Activated T-cell treated with anti-CD3 and anti-CD28 coated beads, Interleukin-2, amount 50 U/mL, for 1 hour (primary cell): ENCODE measurements around the gene CDR2.
"Not testable (repeated sequence)": the region's sequence is repeated elsewhere in the genome, so short reads cannot be mapped to it uniquely, and the experiment has no call there.

ENCODE experiments used
- DNase-seq: peaks from one replicate; pipeline ENCODE4 v3.0.0-alpha.2; 2020

The CDR2 gene

DNA sequence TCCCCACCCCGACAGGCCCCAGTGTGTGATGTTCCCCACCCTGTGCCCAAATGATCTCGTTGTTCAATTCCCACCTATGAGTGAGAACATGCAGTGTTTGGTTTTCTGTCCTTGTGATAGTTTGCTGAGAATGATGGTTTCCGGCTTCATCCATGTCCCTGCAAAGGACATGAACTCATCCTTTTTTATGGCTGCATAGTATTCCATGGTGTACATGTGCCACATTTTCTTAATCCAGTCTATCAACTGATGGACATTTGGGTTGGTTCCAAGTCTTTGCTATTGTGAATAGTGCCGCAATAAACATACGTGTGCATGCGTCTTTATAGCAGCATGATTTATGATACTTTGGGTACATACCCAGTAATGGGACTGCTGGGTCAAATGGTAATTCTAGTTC is 23.4 kb downstream of the CDR2 start:
- DNase-seq, result not testable (repeated sequence)

DNA sequence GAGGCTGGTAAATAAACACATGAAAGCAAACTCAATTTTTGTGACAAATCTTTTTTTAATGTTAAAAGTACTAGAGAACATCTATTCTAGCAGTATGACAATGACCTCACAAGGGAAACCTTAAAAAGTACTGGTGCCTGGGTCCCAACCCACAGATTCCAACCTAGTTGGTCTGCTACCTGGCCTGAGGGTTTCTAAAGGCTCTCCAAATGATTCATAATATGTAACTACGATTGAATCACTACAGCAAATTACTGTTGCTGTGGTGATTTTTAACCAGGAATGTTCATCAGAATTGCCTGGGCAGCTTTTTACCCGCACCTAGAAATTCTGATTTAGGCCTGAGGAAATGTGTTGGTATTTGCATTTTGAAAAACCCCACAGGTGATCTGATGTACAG is 26.1 kb downstream of the CDR2 start:
- no peak for DNase-seq

DNA sequence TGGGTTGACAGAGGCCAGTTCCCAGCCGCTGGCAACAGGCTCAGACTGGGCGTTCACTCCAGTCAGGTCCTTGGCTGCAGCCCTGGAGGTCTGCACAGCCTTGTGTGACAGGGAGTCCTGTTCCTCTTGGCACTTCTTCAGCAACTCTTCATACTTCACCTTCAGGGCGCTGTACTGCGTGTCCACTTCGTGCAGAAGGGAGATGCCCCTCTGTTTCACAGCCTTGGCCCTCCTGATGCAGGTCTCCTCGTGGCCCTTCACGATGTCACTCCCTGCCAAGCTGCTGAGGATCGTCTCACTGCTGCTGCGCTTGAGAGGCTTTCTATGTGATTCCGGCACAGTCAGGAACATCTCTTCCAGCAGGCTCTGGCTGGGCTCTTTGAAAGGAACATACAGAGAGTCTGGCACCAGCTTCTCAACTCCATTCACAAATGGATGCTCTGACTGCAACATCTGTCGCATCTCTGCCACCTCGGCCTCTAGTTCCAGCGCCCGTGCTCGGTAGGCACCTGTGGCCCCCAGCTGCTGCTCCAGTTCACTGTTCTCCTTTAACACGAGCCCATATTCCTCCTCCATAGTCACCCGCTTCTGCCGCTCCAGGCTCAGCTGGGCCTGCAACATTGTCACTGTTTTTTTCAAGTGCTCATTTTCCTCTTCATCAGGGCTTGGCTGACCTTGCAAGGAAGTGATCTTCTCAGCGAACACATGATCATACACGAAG is 27.2 kb downstream of the CDR2 start:
- DNase-seq, result no peak

DNA sequence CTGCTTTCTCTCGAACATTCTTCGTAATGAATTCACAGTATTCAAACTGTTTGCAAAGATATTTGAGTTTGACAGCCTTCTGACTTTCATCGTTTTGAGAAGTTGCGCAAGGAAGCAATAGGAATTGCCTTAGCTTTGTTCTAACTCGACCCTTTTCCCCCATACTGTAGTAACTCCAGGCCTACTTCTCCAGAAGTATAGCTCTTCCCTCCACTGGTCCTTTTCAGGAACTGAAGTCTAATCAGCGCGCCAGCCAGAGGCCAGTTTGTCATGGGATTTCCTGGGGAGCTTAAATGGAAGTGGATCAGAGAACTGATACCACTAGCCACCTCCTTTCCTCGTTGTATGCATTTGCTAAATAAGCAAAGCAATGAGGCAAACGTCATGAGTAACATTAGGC is 27.9 kb downstream of the CDR2 start:
- DNase-seq, result no peak

DNA sequence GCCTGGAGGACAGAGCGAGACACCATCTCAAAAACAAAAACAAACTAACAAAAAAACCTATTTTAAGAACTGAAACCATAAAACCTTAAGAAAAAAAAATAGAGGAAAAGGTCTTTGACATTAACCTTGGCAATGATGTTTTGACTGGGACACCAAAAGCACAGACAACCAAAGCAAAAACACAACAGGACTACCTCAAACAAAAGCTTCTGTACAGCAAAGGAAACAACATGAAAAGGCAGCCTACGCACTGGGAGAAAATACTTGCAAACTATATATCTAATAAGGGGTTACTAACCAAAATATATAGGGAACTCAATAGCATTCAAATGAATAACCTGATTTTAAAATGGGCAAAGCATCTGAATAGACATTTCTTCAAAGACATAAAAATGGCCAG is 32.3 kb downstream of the CDR2 start:
- DNase-seq, result no peak

DNA sequence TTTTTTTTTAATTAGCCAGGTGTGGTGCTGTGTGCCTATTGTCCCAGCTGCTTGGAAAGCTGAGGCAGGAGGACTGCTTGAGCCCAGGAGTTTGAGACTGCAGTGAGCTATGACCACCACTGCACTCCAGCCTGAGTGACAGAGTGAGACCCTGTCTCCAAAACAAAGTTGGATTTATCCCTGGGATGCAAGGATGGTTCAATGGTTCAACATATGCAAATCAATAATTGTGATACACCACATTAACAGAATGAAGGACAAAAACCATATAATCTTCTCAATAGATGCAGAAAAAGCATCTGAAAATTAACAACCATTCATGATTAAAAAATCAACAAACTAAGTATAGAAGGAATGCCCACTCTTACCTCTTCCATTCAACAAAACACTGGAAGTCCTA is 33.5 kb downstream of the CDR2 start:
- DNase-seq, result no peak

DNA sequence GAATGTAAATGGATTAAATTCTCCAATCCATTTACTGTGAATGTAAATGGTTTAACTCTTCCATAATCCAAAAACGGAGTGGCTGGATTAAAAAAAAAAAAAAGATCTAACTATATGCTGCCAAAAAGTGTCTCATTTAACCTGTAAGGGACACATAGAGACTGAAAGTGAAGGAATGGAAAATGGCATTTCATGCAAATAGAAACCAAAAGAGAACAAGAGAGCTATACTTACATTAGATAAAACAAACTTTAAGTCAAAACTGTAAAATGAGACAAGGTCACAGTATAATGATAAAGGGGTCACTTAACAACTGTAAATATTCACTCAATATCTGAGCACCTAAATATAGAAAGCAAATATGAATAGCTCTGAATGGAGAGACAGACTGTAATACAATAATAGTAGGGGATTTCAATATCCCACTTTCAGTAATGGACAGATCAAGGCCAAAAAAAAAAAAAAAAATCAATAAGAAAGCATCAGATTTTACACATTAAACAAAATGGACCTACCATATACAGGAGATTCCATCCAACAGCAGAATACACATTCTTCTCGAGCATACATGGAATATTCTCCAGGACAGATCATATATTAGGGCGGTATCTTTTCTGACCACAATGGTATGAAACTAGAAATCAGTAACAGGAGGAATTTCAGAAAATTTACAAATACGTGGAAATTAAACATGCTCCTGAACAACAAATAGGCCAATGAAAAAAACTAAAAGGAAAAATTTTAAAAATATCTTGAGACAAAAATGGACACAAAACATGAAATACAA is 36.4 kb downstream of the CDR2 start:
- no peak for DNase-seq

DNA sequence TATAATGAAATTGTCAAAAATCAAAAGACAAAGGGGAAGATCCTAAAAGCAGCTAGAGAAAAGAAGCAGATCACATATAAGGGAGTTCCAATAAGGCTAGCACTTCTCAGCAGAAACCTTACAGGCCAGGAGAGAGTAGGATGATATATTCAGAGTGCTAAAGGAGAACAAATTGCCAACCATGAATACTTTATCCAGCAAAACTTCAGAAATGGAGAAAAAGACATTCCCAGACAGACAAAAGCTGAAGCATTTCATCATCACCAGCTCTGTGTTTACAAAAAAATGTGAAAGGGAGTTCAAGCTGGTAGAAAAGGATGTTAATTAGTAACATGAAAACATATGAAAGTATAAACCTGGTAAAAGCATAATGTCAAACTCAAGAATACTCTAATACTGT is 37.4 kb downstream of the CDR2 start:
- no peak for DNase-seq

DNA sequence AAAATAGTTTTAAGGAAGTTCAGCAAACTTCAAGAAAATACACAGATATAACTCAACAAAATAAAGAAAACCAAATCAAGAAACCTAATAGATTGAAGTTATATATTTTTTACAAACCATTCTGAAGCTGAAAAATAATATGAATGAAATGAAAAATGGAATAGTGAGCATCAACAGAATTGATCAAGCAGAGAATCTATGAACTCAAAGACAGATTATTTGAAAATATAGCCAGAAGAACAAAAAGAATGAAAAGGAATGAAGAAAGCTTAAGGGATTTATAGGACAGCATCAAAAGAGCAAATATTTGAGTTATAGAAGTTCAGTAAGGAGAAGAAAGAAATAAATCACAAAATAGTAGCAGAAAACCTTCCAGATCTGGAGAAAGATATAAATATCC is 37.8 kb downstream of the CDR2 start:
- DNase-seq, result no peak

DNA sequence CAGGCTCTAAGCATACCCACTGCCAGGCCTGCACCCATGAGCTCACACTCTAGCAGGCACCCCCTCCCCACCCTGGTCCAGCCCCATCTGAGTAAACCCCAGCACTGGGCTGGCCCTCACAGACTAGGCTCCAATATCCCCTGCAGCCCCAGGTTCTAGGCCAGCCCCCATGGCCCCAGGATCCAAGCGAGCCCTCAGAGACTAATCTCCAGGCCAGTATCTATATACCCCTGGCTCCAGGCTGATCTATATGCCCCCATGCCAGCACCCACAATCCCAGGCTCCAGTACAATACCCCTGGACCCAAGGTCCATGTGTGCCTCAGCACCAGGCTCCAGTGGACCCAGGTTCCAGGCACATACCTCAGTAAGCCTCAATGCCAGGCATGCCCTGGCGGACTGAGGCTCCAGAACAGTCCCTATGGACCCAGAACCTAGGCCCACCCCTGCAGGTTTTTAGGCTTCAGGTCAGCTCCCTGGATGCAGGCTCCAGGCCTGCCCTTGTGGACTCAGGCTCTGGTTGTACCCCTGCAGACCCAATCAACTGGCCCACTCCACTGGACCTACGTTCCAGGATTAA is 38.7 kb downstream of the CDR2 start:
- DNase-seq, result no peak

DNA sequence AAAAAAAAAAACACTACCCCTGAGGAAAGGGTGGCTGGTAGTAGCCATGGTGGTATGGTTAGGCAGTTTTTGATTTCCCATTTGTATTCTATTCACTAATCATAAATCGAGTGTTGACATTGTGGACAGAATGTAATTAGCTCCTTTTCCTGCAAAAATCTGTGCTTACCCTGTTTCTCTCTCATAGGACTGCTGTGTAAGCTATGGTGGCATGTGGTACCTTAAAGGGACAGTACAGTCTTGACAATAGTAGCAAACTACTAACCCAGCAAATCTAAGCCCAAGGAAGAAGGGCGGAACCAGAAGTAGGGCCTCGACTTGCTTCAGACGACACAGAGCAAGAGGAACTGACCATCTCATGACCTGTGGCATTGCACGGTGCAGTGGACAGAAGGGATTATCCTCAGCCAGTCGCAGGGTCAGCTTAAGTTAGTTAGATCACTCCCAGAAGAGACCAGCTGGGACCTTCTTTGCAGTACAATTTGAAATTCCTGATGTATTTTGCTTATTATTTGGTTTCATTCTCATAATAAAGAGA is 40.9 kb downstream of the CDR2 start:
- DNase-seq, result no peak

DNA sequence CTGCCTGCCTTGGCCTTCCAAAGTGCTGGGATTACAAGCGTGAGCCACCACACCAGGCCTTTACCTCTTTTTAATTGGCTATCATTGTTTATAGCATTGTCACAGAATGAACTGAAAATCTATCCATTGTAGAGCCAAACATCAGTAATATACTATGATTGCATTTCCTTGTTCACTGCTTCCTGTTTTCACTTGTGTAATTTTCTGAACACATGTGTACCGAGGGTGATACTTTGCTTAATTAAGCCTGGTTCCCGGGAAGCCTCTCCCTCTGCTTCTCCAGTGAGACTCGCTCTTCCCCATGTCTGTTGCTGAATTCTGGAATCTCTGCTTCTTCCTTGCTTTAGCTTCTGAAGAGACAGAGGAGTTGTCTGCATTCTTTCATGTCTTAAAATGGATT is 44.1 kb downstream of the CDR2 start:
- no peak for DNase-seq

DNA sequence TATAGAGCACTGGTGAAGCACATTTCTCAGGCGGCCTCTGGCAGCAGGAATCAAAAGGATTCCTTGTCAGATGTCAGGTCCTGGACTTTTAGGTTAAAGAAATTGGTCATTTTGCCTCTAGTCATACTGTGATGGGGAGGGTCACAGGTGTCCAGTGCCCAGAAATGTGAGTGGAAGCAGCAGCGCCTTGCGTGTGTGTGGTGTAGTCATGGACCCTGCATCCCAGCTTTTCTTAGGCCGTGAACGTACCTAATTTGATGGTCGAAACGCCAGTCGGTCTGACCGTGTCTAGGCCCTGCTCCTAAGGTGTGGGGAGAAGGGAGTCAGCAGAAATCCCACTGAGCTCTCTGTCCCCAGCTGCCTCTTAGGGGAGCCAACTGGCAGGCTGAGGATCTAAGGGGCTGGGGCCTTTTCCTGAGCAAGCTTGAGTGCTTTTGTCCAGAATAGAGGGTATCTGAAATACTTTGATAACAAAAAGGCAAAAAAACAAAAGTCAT is 45.2 kb downstream of the CDR2 start:
- no peak for DNase-seq

DNA sequence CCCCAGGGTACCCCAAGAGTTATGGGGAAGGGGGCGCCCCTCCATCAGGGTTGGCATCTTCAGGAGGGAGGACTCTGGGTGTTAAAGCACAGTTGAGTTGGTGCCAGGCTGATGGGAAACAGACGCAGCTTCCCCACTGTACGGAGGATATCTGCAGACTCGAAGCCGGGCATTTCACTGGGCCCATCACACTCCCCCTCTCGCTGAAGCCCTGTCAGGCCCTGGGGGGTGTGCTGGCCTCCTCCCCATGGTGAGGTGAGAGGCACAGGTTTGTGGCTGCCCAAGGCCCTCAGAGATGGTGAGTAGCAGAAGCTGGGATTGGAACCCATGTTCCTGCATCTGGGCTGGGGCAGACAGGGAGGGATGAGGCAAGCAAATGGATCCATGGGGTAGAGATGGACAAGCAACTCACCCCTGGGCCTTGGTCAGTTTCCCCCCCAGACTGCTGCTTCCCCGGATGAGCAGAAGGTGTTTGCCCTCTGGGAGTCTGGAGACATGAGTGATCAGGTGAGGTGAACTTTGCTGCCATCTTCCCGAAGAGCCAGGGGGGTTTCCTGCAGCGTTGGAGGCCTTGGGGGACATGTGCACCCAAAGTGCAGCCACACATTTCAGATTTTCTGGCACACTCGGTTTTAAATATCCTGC is 46.2 kb downstream of the CDR2 start:
- DNase-seq, result no peak

DNA sequence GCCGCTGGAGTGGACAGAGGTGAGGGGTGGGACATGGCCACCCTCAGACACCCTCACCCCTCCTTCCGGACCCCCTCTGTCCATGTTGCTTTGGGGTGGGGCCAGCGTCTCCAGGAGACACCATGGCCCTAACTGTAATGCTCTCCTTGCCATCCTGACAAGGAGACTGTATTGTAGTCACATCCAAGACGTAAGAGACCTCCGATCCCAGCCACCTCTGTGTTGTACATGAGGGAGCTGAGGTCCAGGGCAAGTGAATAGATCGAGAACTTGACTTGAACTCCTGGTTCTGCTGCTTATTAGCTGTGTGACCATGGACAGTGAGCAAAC is 47.0 kb downstream of the CDR2 start:
- DNase-seq, result no peak

DNA sequence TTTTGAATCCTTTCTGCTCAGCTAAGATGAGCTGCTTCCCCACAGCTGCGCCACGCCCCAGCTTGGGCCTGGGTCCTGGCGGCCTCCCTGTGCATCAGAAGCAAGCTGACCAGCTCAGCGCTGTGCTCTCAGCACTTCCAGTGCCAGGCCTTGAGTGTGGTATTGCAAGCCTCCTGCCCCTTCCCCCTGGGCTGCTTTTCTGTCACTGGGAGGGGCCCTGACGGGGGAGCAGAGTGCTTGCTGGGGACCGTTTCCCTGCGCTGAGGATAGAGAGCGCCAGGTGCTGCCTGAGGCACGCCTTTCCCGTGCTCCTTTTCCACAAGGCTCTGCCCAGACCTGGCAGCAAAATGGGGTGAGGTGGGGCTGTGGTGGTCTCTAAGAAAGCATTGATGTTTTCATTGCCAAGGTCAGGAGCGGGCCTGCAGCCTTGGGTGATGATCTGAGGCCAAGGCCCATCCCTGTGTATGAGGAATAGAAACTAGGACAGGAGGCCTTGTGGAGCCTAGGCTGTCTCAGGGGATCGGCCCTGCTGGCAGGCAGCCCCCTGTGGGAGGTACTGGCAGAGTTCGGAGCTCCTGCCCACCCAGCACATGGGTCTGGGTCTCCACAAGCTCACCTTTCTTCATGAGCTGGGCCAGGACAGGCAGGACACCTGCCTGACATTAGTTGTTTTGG is 47.5 kb downstream of the CDR2 start:
- DNase-seq, result no peak

DNA sequence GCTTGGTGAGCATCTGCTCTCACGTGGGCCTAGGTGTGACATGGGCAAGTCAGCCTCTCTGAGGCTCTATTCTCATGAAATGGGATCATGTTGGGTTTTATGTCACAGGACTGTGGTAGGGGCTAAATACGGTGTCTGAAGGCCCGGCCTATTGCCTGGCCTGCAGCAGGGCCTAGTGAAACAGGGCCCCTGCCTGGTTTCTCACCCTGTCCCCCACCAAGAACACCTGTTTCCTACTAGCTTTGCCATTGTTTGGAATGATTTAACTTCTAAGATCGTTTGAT is 48.1 kb downstream of the CDR2 start:
- no peak for DNase-seq

DNA sequence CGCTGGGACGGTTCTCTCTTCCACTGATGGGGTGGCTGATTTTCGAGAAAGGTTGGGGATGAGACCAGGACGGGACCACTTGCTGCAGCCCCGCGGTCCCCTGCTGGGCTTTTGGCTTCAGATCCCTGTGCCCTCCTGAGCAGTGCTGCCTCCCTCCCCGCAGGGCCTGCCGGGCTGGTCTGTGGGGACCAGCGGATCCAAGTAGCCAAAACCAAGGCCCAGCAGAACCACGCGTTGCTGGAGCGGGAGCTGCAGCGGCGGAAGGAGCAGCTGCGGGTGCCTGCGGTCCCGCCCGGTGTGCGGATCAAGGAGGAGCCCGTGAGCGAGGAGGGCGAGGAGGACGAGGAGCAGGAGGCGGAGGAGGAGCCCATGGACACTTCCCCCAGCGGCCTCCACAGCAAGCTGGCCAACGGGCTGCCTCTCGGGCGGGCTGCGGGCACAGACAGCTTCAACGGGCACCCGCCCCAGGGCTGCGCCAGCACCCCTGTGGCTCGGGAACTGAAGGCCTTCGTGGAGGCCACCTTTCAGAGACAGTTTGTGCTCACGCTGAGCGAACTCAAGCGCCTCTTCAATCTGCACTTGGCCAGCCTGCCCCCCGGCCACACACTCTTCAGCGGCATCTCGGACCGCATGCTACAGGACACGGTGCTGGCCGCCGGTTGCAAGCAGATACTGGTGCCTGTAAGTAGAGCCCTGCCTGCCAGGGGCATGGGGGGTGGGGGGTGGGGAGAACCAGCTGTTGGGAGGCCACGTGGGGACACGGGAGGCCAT is 48.6 kb downstream of the CDR2 start:
- no peak for DNase-seq

DNA sequence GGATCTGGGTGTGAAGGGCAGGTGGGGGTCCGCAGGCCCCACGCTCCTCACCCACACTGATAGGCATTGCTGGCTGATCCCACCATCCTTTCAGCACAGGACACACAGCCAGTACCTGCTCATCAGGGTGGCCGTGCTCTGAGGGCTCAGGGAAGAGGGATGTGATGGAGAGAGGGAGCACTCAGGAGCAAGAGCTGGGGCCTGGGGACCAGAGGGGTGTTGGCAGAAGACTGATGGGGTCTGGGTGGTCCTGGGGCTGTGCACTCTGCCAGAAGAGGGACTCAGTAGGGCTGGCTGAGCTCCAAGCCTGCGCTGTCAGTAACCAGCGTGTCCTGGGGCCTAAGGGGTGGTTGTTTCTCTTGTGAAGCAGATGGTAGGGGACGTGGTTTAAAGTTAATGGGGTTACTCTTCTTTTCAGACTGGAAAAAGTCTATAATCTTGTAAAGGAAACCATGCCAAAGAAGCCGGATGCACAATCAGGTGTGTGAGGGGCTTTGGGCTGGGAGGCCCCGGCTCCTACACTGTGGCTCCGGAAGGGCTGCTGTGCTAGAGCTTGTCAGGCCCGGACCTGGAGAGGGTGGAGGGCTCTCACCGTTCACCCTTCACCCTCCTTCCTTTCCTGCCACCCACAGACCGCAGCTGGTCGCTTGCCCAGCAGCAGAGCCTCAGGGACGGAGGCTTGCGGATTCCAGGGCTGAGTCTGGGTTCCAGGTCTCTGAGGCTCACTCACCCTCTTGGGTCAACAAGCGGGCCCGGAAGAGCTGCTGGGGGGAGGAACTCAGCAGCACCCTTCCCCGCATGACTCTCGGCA is 49.4 kb downstream of the CDR2 start:
- DNase-seq, result no peak

DNA sequence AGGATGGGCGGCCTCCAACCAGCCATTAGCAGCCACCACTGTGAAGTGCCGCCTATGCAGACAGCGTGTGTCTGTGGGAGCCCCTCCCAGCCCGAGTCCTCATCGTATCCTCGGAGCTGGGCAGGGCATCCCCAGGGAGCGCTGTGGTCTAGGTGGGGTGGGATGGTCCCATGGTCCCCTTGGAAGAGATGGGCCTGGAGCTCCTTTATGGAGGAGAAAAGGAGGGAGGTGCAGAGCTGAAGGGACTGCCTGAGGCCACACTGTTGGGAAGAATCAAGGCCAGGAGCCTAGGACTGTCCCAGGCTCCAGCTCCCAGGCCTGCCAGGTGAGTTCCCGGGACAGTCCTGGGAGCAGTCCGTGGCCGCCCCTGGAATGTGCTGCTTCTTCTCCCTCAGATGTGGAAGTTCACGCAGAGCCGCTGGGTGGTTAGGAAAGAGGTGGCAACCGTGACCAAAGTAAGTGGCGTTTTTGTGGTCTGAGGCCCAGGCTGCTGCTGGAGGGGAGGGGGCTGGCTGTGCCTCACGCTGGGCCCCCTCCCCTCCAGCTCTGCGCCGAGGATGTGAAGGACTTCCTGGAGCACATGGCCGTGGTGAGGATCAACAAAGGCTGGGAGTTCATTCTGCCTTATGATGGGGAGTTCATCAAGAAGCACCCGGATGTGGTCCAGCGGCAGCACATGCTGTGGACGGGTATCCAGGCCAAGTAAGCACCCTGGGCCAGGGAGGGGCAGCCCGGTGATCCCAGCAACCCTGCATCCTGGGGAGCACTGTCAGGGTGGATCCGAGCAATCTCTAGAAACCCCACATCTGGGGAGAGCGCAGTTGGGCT is 50.2 kb downstream of the CDR2 start:
- no peak for DNase-seq
